ENCODE measurements around the gene MTHFR.

DNA sequence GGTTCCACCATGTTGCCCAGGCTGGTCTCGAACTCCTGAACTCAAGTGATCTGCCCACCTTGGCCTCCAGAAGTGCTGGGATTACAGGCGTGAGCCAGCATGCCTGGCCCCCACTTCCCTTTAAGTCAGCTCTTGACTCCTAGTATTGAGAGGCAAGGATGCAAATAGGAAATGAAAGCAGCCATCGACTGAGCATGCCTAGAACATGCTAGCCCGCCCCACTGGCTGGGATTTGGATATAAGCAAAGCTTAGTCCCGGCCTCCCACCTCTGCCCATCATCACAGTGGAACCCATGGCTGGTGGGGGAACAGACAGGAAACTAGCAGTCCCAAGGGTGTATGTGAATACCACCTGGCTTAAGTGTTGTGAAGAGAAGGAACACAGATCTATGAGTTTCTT, 33.3 kb downstream of the MTHFR start:
- TF ChIP-seq EP300 (IDR thresholded peaks at IDR 0.05): no peak
- no peak for TF ChIP-seq CTCF (IDR thresholded peaks at IDR 0.05)
- TF ChIP-seq POLR2A (IDR thresholded peaks at IDR 0.05): no peak
- no peak for TF ChIP-seq POLR2AphosphoS5 (IDR thresholded peaks at IDR 0.05)

Measured in suprapubic skin (tissue), 4 donors.